Measurements from ENCODE around the gene AFAP1L2. TPM values are rescaled to one million over a fixed set of nuclear protein-coding genes. Genes with fewer than 3 reads are reported as not detected.

Gene AFAP1L2
- total RNA-seq, 1 experiment from 2014 or later, result 170 TPM

- in situ Hi-C loops (cut with HindIII; ENCODE audit: low pct_unique_long_range_greater_than_20kb, low sequenced_read_pairs), result no loop called here
- no peaks in the 10 kb centered on the region for H3K27me3 ChIP-seq (ENCODE audit: control insufficient read depth, insufficient read depth, low read length)
- peaks cover 6% of the 10 kb centered on the region; the same call in 1 of the 2 replicates for H3K36me3 ChIP-seq (ENCODE audit: control insufficient read depth, insufficient read depth, low read length)
- no TSS peak for BruUV-seq (replicated peaks)
- TF ChIP-seq CTCF (IDR thresholded peaks at IDR 0.05) (no peak), POLR2AphosphoS5 (IDR thresholded peaks at IDR 0.05; ENCODE audit: low read depth, low read length) (no peak), TCF7L2 (IDR thresholded peaks at IDR 0.05; ENCODE audit: low read depth, low read length) (no peak), SIN3A (IDR thresholded peaks at IDR 0.05; ENCODE audit: borderline replicate concordance, insufficient read depth, low read depth, low read length) (no peak), REST (IDR thresholded peaks at IDR 0.05; ENCODE audit: insufficient read depth in 1 of 2, low read depth in 2 of 2, low read length in 1 of 2) (no peak)
- no peaks in the 10 kb centered on the region for H3K9me3 ChIP-seq (ENCODE audit: control insufficient read depth, insufficient read depth, low read depth, low read length)
- peaks cover 5% of the 10 kb centered on the region; the same call in 1 of the 2 replicates for H3K4me1 ChIP-seq (ENCODE audit: control insufficient read depth, insufficient read depth, low read length)
- ChIA-PET POLR2A (no interaction called here), CTCF (no interaction called here)
- no peak overlapping the region for H3K27ac ChIP-seq (ENCODE audit: low read length)
- intact Hi-C loops (cut with micrococcal nuclease; ENCODE audit: unreplicated experiment), result no loop called here
- H3K4me3 ChIP-seq (ENCODE audit: low read depth in 2 of 2, low read length in 2 of 2), result no peak overlapping the region
- no peak for DNase-seq (ENCODE audit: low read depth, low spot score)
- ATAC-seq, result 0 out of 2 replicates have a peak, but pooled peaks have one; percentile 3
Measured at GRCh38 chr10:114289096-114289436, 115.2 kb downstream of the AFAP1L2 start.

- peak; percentile 10; the same call in 1 of the 2 replicates for ATAC-seq
- CTCF ChIA-PET, result interaction anchor here (2.1 kb wide), 1 partner anchor 16 kb away, joined by 5 read pairs; no protein-coding TSS in a partner anchor
- peaks cover 5% of the 10 kb centered on the region; the same call in 1 of the 2 replicates for H3K4me1 ChIP-seq (ENCODE audit: control insufficient read depth, insufficient read depth, low read length)
- BruUV-seq (replicated peaks), result no TSS peak
- POLR2A ChIA-PET, result interaction anchor here (0.5 kb wide), 1 partner anchor 61 kb away, joined by 3 read pairs; no protein-coding TSS in a partner anchor
- no peaks in the 10 kb centered on the region for H3K9me3 ChIP-seq (ENCODE audit: control insufficient read depth, insufficient read depth, low read depth, low read length)
- DNase-seq (ENCODE audit: low read depth, low spot score), result no peak
- in situ Hi-C loops (cut with HindIII; ENCODE audit: low pct_unique_long_range_greater_than_20kb, low sequenced_read_pairs) (no loop called here), intact Hi-C loops (cut with micrococcal nuclease; ENCODE audit: unreplicated experiment) (no loop called here)
- TF ChIP-seq POLR2AphosphoS5 (IDR thresholded peaks at IDR 0.05; ENCODE audit: low read depth, low read length) (peak; percentile 32; the same call in 1 of the 2 replicates), SIN3A (IDR thresholded peaks at IDR 0.05; ENCODE audit: borderline replicate concordance, insufficient read depth, low read depth, low read length) (no peak)
- H3K27me3 ChIP-seq (ENCODE audit: control insufficient read depth, insufficient read depth, low read length), result no peaks in the 10 kb centered on the region
- H3K4me3 ChIP-seq (ENCODE audit: low read depth in 2 of 2, low read length in 2 of 2), result no peak overlapping the region
- H3K36me3 ChIP-seq (ENCODE audit: control insufficient read depth, insufficient read depth, low read length), result peaks cover 3% of the 10 kb centered on the region; the same call in 1 of the 2 replicates
- H3K27ac ChIP-seq (ENCODE audit: low read length), result no peak overlapping the region
Measured at GRCh38 chr10:114288424-114289095, 115.7 kb downstream of the AFAP1L2 start.

GRCh38 chr10:114286921-114287320 lies 117.4 kb downstream of the AFAP1L2 start:
- in situ Hi-C loops (cut with HindIII; ENCODE audit: low pct_unique_long_range_greater_than_20kb, low sequenced_read_pairs), result no loop called here
- POLR2A ChIA-PET, result no interaction called here

More at GRCh38 chr10:114286921-114287320, 117.4 kb downstream of the AFAP1L2 start:
- intact Hi-C loops (cut with micrococcal nuclease; ENCODE audit: unreplicated experiment), result no loop called here
- Histone ChIP-seq H3K9me3 (ENCODE audit: control insufficient read depth, insufficient read depth, low read depth, low read length) (no peaks in the 10 kb centered on the region), H3K4me1 (ENCODE audit: control insufficient read depth, insufficient read depth, low read length) (peaks cover 5% of the 10 kb centered on the region; the same call in 1 of the 2 replicates), H3K36me3 (ENCODE audit: control insufficient read depth, insufficient read depth, low read length) (no peaks in the 10 kb centered on the region), H3K27me3 (ENCODE audit: control insufficient read depth, insufficient read depth, low read length) (no peaks in the 10 kb centered on the region), H3K4me3 (ENCODE audit: low read depth in 2 of 2, low read length in 2 of 2) (no peak overlapping the region), H3K27ac (ENCODE audit: low read length) (no peak overlapping the region)
- CTCF ChIA-PET, result interaction anchor here (2.1 kb wide), 1 partner anchor 17 kb away, joined by 5 read pairs; no protein-coding TSS in a partner anchor
- no peak for ATAC-seq
- DNase-seq (ENCODE audit: low read depth, low spot score), result no peak
- no TSS peak for BruUV-seq (replicated peaks)
- TF ChIP-seq SIN3A (IDR thresholded peaks at IDR 0.05; ENCODE audit: borderline replicate concordance, insufficient read depth, low read depth, low read length) (no peak), TCF7L2 (IDR thresholded peaks at IDR 0.05; ENCODE audit: low read depth, low read length) (no peak), POLR2AphosphoS5 (IDR thresholded peaks at IDR 0.05; ENCODE audit: low read depth, low read length) (no peak; the same call in 1 of the 2 replicates), CTCF (IDR thresholded peaks at IDR 0.05) (no peak), REST (IDR thresholded peaks at IDR 0.05; ENCODE audit: insufficient read depth in 1 of 2, low read depth in 2 of 2, low read length in 1 of 2) (no peak)

Data from Panc1 (cell line).